ENCODE measurements around the gene DCAF11.

DNA sequence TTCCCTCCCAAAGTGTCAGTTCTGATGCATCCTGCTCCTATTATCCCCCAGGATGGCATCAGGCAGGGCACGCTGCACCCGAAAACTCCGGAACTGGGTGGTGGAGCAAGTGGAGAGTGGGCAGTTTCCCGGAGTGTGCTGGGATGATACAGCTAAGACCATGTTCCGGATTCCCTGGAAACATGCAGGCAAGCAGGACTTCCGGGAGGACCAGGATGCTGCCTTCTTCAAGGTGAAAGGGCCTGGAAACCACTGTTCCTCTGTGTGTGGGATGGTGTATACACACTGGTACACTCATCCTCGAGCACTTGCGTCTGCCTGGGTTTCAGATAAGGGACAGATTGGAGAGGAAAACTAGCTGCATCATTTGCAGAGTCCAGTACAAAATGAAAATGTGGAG, 47.5 kb downstream of the DCAF11 start:
- no peak for TF ChIP-seq TAF1 (IDR thresholded peaks at IDR 0.05; ENCODE audit: low read depth, low read length)
- no peak for TF ChIP-seq POLR2A (IDR thresholded peaks at IDR 0.05; ENCODE audit: low read depth, low read length)
